ENCODE data around the gene ERAS. TPM values are rescaled to one million over a fixed set of nuclear protein-coding genes. Genes with fewer than 3 reads are reported as not detected.

The ERAS gene
- polyA plus RNA-seq, 1 of the 3 experiments (the other 2 are of a cell fraction): 0.03 TPM

GRCh38 chrX:48816014-48816810, 10.1 kb upstream of the ERAS start:
- H3K36me3 ChIP-seq (replicated peaks in 1 of 2; ENCODE audit: control insufficient read depth in 1 of 2, insufficient read depth in 2 of 2, low read length in 1 of 2): no peaks in the 10 kb centered on the region
- no peak overlapping the region for H3K27ac ChIP-seq (ENCODE audit: low read depth in 2 of 2, low read length in 1 of 2)
- no peak overlapping the region for H3K9ac ChIP-seq
- POLR2A ChIA-PET: no interaction called here
- no peaks in the 10 kb centered on the region for H3K9me2 ChIP-seq
- H3K27me3 ChIP-seq (ENCODE audit: insufficient read depth): no peaks in the 10 kb centered on the region; the same call in 1 of the 2 replicates
- DNase-seq: no peak
- no peaks in the 10 kb centered on the region for H3F3A ChIP-seq (replicated peaks; ENCODE audit: insufficient read depth)
- H3K4me3 ChIP-seq (ENCODE audit: low read depth in 2 of 2, low read length in 1 of 2): no peak overlapping the region
- no peak overlapping the region for H3K4me2 ChIP-seq
- H2AFZ ChIP-seq (ENCODE audit: low read depth): no peak overlapping the region
- no peaks in the 10 kb centered on the region for H3K9me3 ChIP-seq
- no peaks in the 10 kb centered on the region for H4K20me1 ChIP-seq (ENCODE audit: insufficient read depth)
- CTCF ChIA-PET: no interaction called here
- H3K4me1 ChIP-seq (ENCODE audit: control insufficient read depth in 1 of 2, insufficient read depth in 2 of 2, low read depth in 1 of 2, low read length in 1 of 2): no peaks in the 10 kb centered on the region
- TF ChIP-seq, protein P1, sequence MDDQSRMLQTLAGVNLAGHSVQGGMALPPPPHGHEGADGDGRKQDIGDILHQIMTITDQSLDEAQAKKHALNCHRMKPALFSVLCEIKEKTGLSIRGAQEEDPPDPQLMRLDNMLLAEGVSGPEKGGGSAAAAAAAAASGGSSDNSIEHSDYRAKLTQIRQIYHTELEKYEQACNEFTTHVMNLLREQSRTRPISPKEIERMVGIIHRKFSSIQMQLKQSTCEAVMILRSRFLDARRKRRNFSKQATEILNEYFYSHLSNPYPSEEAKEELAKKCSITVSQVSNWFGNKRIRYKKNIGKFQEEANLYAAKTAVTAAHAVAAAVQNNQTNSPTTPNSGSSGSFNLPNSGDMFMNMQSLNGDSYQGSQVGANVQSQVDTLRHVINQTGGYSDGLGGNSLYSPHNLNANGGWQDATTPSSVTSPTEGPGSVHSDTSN (IDR thresholded peaks at IDR 0.05): no peak
- WGBS (ENCODE audit: low lambda C conversion rate): 58% methylated on average over 4 of the region's 18 CpGs
- H3K79me2 ChIP-seq (ENCODE audit: insufficient read depth): no peaks in the 10 kb centered on the region

DNA sequence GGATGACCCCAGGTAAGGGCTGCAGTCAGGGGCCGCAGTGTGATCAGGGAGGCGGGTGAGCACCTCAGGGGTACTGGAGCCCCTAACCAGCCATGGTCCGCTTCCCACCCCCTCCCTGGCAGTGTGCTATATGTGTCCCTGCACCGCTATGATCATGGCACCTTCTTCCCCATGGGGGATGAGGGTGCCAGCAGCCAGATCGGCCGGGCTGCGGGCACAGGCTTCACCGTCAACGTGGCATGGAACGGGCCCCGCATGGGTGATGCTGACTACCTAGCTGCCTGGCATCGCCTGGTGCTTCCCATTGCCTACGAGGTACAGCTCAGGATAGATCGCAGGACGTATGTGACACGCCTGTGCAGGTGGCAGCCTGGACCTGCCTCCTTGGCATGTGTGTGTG, 8.2 kb upstream of the ERAS start:
- 57% methylated on average over 5 of the region's 16 CpGs for WGBS (ENCODE audit: low lambda C conversion rate)
- TF ChIP-seq POLR2AphosphoS5 (IDR thresholded peaks at IDR 0.05; ENCODE audit: low read depth, low read length): no peak
- no peak for TF ChIP-seq GABPA (IDR thresholded peaks at IDR 0.05; ENCODE audit: low read depth)
- no peak for TF ChIP-seq USF1 (IDR thresholded peaks at IDR 0.05; ENCODE audit: borderline replicate concordance, low read depth)
- TF ChIP-seq TCF12 (IDR thresholded peaks at IDR 0.05): no peak
- TF ChIP-seq TAF1 (IDR thresholded peaks at IDR 0.05; ENCODE audit: borderline replicate concordance, low read depth, low read length): no peak
- TF ChIP-seq FOXM1 (IDR thresholded peaks at IDR 0.05; ENCODE audit: low read depth): no peak
- TF ChIP-seq NFIC (IDR thresholded peaks at IDR 0.05; ENCODE audit: borderline replicate concordance): no peak
- TF ChIP-seq MAX (IDR thresholded peaks at IDR 0.05; ENCODE audit: low read depth): no peak
- no peak for TF ChIP-seq REST (IDR thresholded peaks at IDR 0.05; ENCODE audit: low read depth, low read length)
- TF ChIP-seq GATA2 (CRISPR knock-in tag; IDR thresholded peaks at IDR 0.05): no peak
- TF ChIP-seq MEF2A (IDR thresholded peaks at IDR 0.05; ENCODE audit: borderline replicate concordance, low read depth): no peak
- TF ChIP-seq RXRA (IDR thresholded peaks at IDR 0.05; ENCODE audit: borderline replicate concordance, low read depth): no peak
- TF ChIP-seq, protein P1 (IDR thresholded peaks at IDR 0.05): no peak
- H2AFZ ChIP-seq (ENCODE audit: low read depth): no peak overlapping the region
- H3K27me3 ChIP-seq (ENCODE audit: insufficient read depth): no peaks in the 10 kb centered on the region
- no peaks in the 10 kb centered on the region for H3K9me3 ChIP-seq
- ChIA-PET POLR2A (no interaction called here), CTCF (no interaction called here)
- H3K79me2 ChIP-seq (ENCODE audit: insufficient read depth): no peaks in the 10 kb centered on the region
- no peaks in the 10 kb centered on the region for H4K20me1 ChIP-seq (ENCODE audit: insufficient read depth)
- no peak overlapping the region for H3K27ac ChIP-seq (ENCODE audit: low read depth in 2 of 2, low read length in 1 of 2)
- no peak overlapping the region for H3K4me3 ChIP-seq (ENCODE audit: low read depth in 2 of 2, low read length in 1 of 2)
- H3K36me3 ChIP-seq (replicated peaks in 1 of 2; ENCODE audit: control insufficient read depth in 1 of 2, insufficient read depth in 2 of 2, low read length in 1 of 2): no peaks in the 10 kb centered on the region
- no peak overlapping the region for H3K4me2 ChIP-seq
- H3K9me2 ChIP-seq: no peaks in the 10 kb centered on the region
- H3K9ac ChIP-seq: no peak overlapping the region
- H3F3A ChIP-seq (replicated peaks; ENCODE audit: insufficient read depth): no peaks in the 10 kb centered on the region
- no peak for DNase-seq
- no peaks in the 10 kb centered on the region for H3K4me1 ChIP-seq (ENCODE audit: control insufficient read depth in 1 of 2, insufficient read depth in 2 of 2, low read depth in 1 of 2, low read length in 1 of 2)
